ENCODE measurements around the gene SUGP1.

Gene SUGP1

GRCh38 chr19:19305696-19306095 is 14.6 kb downstream of the SUGP1 start:
- no peak for DNase-seq (ENCODE audit: low read depth in 1 of 2, low spot score in 1 of 2)
- TF ChIP-seq JUND (IDR thresholded peaks at IDR 0.05; ENCODE audit: low read depth), result no peak
- in situ Hi-C loops (cut with HindIII; ENCODE audit: low pct_unique_long_range_greater_than_20kb, low sequenced_read_pairs), result no loop called here

- no peak for TF ChIP-seq JUND (IDR thresholded peaks at IDR 0.05; ENCODE audit: low read depth)
- in situ Hi-C loops (cut with HindIII; ENCODE audit: low pct_unique_long_range_greater_than_20kb, low sequenced_read_pairs), result no loop called here
- no peak for DNase-seq (ENCODE audit: low read depth in 1 of 2, low spot score in 1 of 2)
Measured at GRCh38 chr19:19305066-19305465, 15.2 kb downstream of the SUGP1 start.

GRCh38 chr19:19304186-19304965 is 15.9 kb downstream of the SUGP1 start:
- no peak for TF ChIP-seq JUND (IDR thresholded peaks at IDR 0.05; ENCODE audit: low read depth)
- DNase-seq (ENCODE audit: low read depth in 1 of 2, low spot score in 1 of 2), result no peak
- in situ Hi-C loops (cut with HindIII; ENCODE audit: low pct_unique_long_range_greater_than_20kb, low sequenced_read_pairs), result no loop called here

GRCh38 chr19:19303411-19303810 is 16.9 kb downstream of the SUGP1 start:
- in situ Hi-C loops (cut with HindIII; ENCODE audit: low pct_unique_long_range_greater_than_20kb, low sequenced_read_pairs), result no loop called here
- DNase-seq (ENCODE audit: low read depth in 1 of 2, low spot score in 1 of 2), result no peak
- no peak for TF ChIP-seq JUND (IDR thresholded peaks at IDR 0.05; ENCODE audit: low read depth)

GRCh38 chr19:19300613-19301012 is 19.7 kb downstream of the SUGP1 start:
- in situ Hi-C loops (cut with HindIII; ENCODE audit: low pct_unique_long_range_greater_than_20kb, low sequenced_read_pairs), result no loop called here
- no peak for TF ChIP-seq JUND (IDR thresholded peaks at IDR 0.05; ENCODE audit: low read depth)
- DNase-seq (ENCODE audit: low read depth in 1 of 2, low spot score in 1 of 2), result no peak

- DNase-seq (ENCODE audit: low read depth in 1 of 2, low spot score in 1 of 2), result no peak
- in situ Hi-C loops (cut with HindIII; ENCODE audit: low pct_unique_long_range_greater_than_20kb, low sequenced_read_pairs), result no loop called here
- TF ChIP-seq JUND (IDR thresholded peaks at IDR 0.05; ENCODE audit: low read depth), result no peak
Measured at GRCh38 chr19:19297759-19298158, 22.6 kb downstream of the SUGP1 start.

- no peak for TF ChIP-seq JUND (IDR thresholded peaks at IDR 0.05; ENCODE audit: low read depth)
- DNase-seq (ENCODE audit: low read depth in 1 of 2, low spot score in 1 of 2), result no peak
- in situ Hi-C loops (cut with HindIII; ENCODE audit: low pct_unique_long_range_greater_than_20kb, low sequenced_read_pairs), result no loop called here
Measured at GRCh38 chr19:19296953-19297689, 23.2 kb downstream of the SUGP1 start.

- no peak for TF ChIP-seq JUND (IDR thresholded peaks at IDR 0.05; ENCODE audit: low read depth)
- in situ Hi-C loops (cut with HindIII; ENCODE audit: low pct_unique_long_range_greater_than_20kb, low sequenced_read_pairs), result no loop called here
- no peak for DNase-seq (ENCODE audit: low read depth in 1 of 2, low spot score in 1 of 2)
Measured at GRCh38 chr19:19294914-19295313, 25.4 kb downstream of the SUGP1 start.

- DNase-seq (ENCODE audit: low read depth in 1 of 2, low spot score in 1 of 2), result no peak
- TF ChIP-seq JUND (IDR thresholded peaks at IDR 0.05; ENCODE audit: low read depth), result no peak
- in situ Hi-C loops (cut with HindIII; ENCODE audit: low pct_unique_long_range_greater_than_20kb, low sequenced_read_pairs), result no loop called here
Measured at GRCh38 chr19:19292607-19293006, 27.7 kb downstream of the SUGP1 start.

GRCh38 chr19:19285686-19286085 is 34.6 kb downstream of the SUGP1 start:
- in situ Hi-C loops (cut with HindIII; ENCODE audit: low pct_unique_long_range_greater_than_20kb, low sequenced_read_pairs), result no loop called here
- DNase-seq (ENCODE audit: low read depth in 1 of 2, low spot score in 1 of 2), result no peak
- no peak for TF ChIP-seq JUND (IDR thresholded peaks at IDR 0.05; ENCODE audit: low read depth)

GRCh38 chr19:19280561-19280960 is 39.7 kb downstream of the SUGP1 start:
- no peak for DNase-seq (ENCODE audit: low read depth in 1 of 2, low spot score in 1 of 2)
- no peak for TF ChIP-seq JUND (IDR thresholded peaks at IDR 0.05; ENCODE audit: low read depth)
- in situ Hi-C loops (cut with HindIII; ENCODE audit: low pct_unique_long_range_greater_than_20kb, low sequenced_read_pairs), result no loop called here

GRCh38 chr19:19279853-19280252 is 40.5 kb downstream of the SUGP1 start:
- in situ Hi-C loops (cut with HindIII; ENCODE audit: low pct_unique_long_range_greater_than_20kb, low sequenced_read_pairs), result no loop called here
- no peak for TF ChIP-seq JUND (IDR thresholded peaks at IDR 0.05; ENCODE audit: low read depth)
- DNase-seq (ENCODE audit: low read depth in 1 of 2, low spot score in 1 of 2), result no peak

- no peak for DNase-seq (ENCODE audit: low read depth in 1 of 2, low spot score in 1 of 2)
- in situ Hi-C loops (cut with HindIII; ENCODE audit: low pct_unique_long_range_greater_than_20kb, low sequenced_read_pairs), result no loop called here
- TF ChIP-seq JUND (IDR thresholded peaks at IDR 0.05; ENCODE audit: low read depth), result no peak
Measured at GRCh38 chr19:19279062-19279612, 41.2 kb downstream of the SUGP1 start.

Data from T47D (cell line).